ENCODE results near the gene GALR3.
A peak's percentile ranks its signal among the peaks of the same experiment; 100 is the strongest.

The GALR3 gene

GRCh38 chr22:37811867-37812266 lies 11.3 kb upstream of the GALR3 start:
- no peak overlapping the region for H3K27ac ChIP-seq (ENCODE audit: extremely low read depth, low read depth, low read length)
- POLR2A ChIA-PET = no interaction called here
- no peak overlapping the region for H3K4me3 ChIP-seq (ENCODE audit: low read depth, low read length)
- no peaks in the 10 kb centered on the region for H3K9me3 ChIP-seq (ENCODE audit: control insufficient read depth, insufficient read depth, low read depth, low read length)
- H3K4me1 ChIP-seq (ENCODE audit: control insufficient read depth, insufficient read depth, low read length) = peaks cover under 1% of the 10 kb centered on the region; the same call in 1 of the 2 replicates
- CTCF ChIA-PET = no interaction called here
- peaks cover 0 to 23% of the 10 kb centered on the region in 2 experiments; a peak in 2 of 3 replicates for H3K36me3 ChIP-seq (ENCODE audit: control insufficient read depth in 2 of 2, insufficient read depth in 1 of 2, low read length in 2 of 2)
- TF ChIP-seq ZBTB48 (tag by site-specific recombination; IDR thresholded peaks at IDR 0.05) (no peak), IKZF3 (tag by site-specific recombination; IDR thresholded peaks at IDR 0.05) (no peak), ZNF654 (tag by site-specific recombination; IDR thresholded peaks at IDR 0.05; ENCODE audit: low read depth) (no peak), ZNF548 (tag by site-specific recombination; IDR thresholded peaks at IDR 0.05) (no peak), ZNF768 (tag by site-specific recombination; IDR thresholded peaks at IDR 0.05) (0 out of 2 replicates have a peak, but pooled peaks have one; percentile 28), ZNF121 (tag by site-specific recombination; IDR thresholded peaks at IDR 0.05) (peak; percentile 88)

- CTCF ChIA-PET = interaction anchor here (0.7 kb wide), 1 partner anchor 48 kb away, joined by 3 read pairs; no protein-coding TSS in a partner anchor
Measured at GRCh38 chr22:37812869-37813678, 10.1 kb upstream of the GALR3 start.

DNA sequence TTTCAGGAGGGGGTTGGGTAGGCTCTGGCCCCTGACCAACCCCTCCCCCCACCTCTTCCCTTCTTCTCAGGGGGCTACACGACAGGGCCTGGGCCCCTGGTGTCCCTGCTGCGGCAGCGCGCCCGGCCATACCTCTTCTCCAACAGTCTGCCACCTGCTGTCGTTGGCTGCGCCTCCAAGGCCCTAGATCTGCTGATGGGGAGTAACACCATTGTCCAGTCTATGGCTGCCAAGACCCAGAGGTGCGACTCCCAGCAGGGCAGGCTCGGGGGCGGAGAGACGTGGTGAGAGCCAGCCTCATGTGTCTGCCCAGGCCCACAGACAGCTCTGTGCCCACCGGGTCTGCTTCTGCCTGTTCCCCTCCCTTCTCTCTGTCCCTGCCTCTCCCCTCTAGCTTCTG lies 7.6 kb upstream of the GALR3 start:
- POLR2A ChIA-PET = interaction anchor here (0.6 to 2.2 kb wide), 3 partner anchors 8 to 52 kb away, joined by 3 to 9 read pairs (median 5); partner anchors contain the start of genes ANKRD54 and GCAT
- H3K4me1 ChIP-seq (ENCODE audit: control insufficient read depth, insufficient read depth, low read length) = peaks cover 3% of the 10 kb centered on the region; the same call in 1 of the 2 replicates
- no peaks in the 10 kb centered on the region for H3K9me3 ChIP-seq (ENCODE audit: control insufficient read depth, insufficient read depth, low read depth, low read length)
- CTCF ChIA-PET = interaction anchor here (0.6 to 8.1 kb wide), 8 partner anchors 7 to 1017 kb away, joined by 3 to 208 read pairs (median 6); partner anchors contain the start of gene GCAT
- H3K36me3 ChIP-seq (ENCODE audit: control insufficient read depth in 2 of 2, insufficient read depth in 1 of 2, low read length in 2 of 2) = peaks cover 0 to 18% of the 10 kb centered on the region in 2 experiments; a peak in 2 of 3 replicates
- no peak overlapping the region for H3K27ac ChIP-seq (ENCODE audit: extremely low read depth, low read depth, low read length)
- no peak overlapping the region for H3K4me3 ChIP-seq (ENCODE audit: low read depth, low read length)
- TF ChIP-seq, protein P1, sequence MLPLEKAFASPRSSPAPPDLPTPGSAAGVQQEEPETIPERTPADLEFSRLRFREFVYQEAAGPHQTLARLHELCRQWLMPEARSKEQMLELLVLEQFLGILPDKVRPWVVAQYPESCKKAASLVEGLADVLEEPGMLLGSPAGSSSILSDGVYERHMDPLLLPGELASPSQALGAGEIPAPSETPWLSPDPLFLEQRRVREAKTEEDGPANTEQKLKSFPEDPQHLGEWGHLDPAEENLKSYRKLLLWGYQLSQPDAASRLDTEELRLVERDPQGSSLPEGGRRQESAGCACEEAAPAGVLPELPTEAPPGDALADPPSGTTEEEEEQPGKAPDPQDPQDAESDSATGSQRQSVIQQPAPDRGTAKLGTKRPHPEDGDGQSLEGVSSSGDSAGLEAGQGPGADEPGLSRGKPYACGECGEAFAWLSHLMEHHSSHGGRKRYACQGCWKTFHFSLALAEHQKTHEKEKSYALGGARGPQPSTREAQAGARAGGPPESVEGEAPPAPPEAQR (tag by site-specific recombination; IDR thresholded peaks at IDR 0.05) = no peak
- TF ChIP-seq ZNF133 (tag by site-specific recombination; IDR thresholded peaks at IDR 0.05) (no peak), ZXDB (tag by site-specific recombination; IDR thresholded peaks at IDR 0.05) (no peak), YY1 (tag by site-specific recombination; IDR thresholded peaks at IDR 0.05) (no peak), ZNF10 (tag by site-specific recombination; IDR thresholded peaks at IDR 0.05) (no peak), GLIS2 (tag by site-specific recombination; IDR thresholded peaks at IDR 0.05) (0 out of 2 replicates have a peak, but pooled peaks have one; percentile 18), ZNF623 (tag by site-specific recombination; IDR thresholded peaks at IDR 0.05) (no peak), ZNF416 (tag by site-specific recombination; IDR thresholded peaks at IDR 0.05) (no peak)

More at GRCh38 chr22:37812869-37813678, 10.1 kb upstream of the GALR3 start:
- POLR2A ChIA-PET = no interaction called here
- Histone ChIP-seq H3K4me3 (ENCODE audit: low read depth, low read length) (no peak overlapping the region), H3K9me3 (ENCODE audit: control insufficient read depth, insufficient read depth, low read depth, low read length) (no peaks in the 10 kb centered on the region), H3K27ac (ENCODE audit: extremely low read depth, low read depth, low read length) (no peak overlapping the region), H3K36me3 (ENCODE audit: control insufficient read depth in 2 of 2, insufficient read depth in 1 of 2, low read length in 2 of 2) (peaks cover 0 to 23% of the 10 kb centered on the region in 2 experiments; a peak in 2 of 3 replicates), H3K4me1 (ENCODE audit: control insufficient read depth, insufficient read depth, low read length) (peaks cover 3% of the 10 kb centered on the region; the same call in 1 of the 2 replicates)
- TF ChIP-seq ZNF24 (tag by site-specific recombination; IDR thresholded peaks at IDR 0.05) = no peak
- no peak for TF ChIP-seq ZBTB17 (tag by site-specific recombination; IDR thresholded peaks at IDR 0.05)
- no peak for TF ChIP-seq ZBTB7A (tag by site-specific recombination; IDR thresholded peaks at IDR 0.05; ENCODE audit: low read depth)
- no peak for TF ChIP-seq PBX3 (CRISPR knock-in tag; IDR thresholded peaks at IDR 0.05)
- TF ChIP-seq BCL11A (tag by site-specific recombination; IDR thresholded peaks at IDR 0.05; ENCODE audit: low read depth) = no peak

Data from HEK293 (cell line).